Duodenal mucosa (tissue), 2 donors: Measurements from ENCODE around the gene IGDCC3.

ENCODE experiments used
- H3K27ac ChIP-seq: one replicate; pipeline ENCODE4 v1.7.0; 2013; ENCODE audit warnings: low read depth, low read length
- H3K27me3 ChIP-seq, 2 donors: one replicate each; pipeline ENCODE4 v1.7.0; 2013; ENCODE audit warnings: low read length in 2 of 2, control low read depth in 1 of 2; ENCODE audit not compliant: insufficient read depth in 2 of 2, control insufficient read depth in 1 of 2
- H3K36me3 ChIP-seq, 2 donors: one replicate each; pipeline ENCODE4 v1.7.0; 2013; ENCODE audit warnings: low read length in 2 of 2, control low read depth in 1 of 2; ENCODE audit not compliant: insufficient read depth in 2 of 2, control insufficient read depth in 1 of 2
- H3K4me1 ChIP-seq, 2 donors: one replicate each; pipeline ENCODE4 v1.7.0; 2013; ENCODE audit warnings: low read length in 2 of 2, control low read depth in 1 of 2; ENCODE audit not compliant: insufficient read depth in 2 of 2, control insufficient read depth in 1 of 2
- H3K4me3 ChIP-seq, 2 donors: one replicate each; pipeline ENCODE4 v1.7.0; 2013; ENCODE audit warnings: low read length in 2 of 2, low read depth in 1 of 2
- H3K9ac ChIP-seq, 2 donors: one replicate each; pipeline ENCODE4 v1.7.0; 2013; ENCODE audit warnings: low read length in 2 of 2, low read depth in 1 of 2
- H3K9me3 ChIP-seq, 2 donors: one replicate each; pipeline ENCODE4 v1.7.0; 2013; ENCODE audit warnings: low read length in 2 of 2, control low read depth in 1 of 2; ENCODE audit not compliant: control insufficient read depth in 1 of 2

IGDCC3 gene

DNA sequence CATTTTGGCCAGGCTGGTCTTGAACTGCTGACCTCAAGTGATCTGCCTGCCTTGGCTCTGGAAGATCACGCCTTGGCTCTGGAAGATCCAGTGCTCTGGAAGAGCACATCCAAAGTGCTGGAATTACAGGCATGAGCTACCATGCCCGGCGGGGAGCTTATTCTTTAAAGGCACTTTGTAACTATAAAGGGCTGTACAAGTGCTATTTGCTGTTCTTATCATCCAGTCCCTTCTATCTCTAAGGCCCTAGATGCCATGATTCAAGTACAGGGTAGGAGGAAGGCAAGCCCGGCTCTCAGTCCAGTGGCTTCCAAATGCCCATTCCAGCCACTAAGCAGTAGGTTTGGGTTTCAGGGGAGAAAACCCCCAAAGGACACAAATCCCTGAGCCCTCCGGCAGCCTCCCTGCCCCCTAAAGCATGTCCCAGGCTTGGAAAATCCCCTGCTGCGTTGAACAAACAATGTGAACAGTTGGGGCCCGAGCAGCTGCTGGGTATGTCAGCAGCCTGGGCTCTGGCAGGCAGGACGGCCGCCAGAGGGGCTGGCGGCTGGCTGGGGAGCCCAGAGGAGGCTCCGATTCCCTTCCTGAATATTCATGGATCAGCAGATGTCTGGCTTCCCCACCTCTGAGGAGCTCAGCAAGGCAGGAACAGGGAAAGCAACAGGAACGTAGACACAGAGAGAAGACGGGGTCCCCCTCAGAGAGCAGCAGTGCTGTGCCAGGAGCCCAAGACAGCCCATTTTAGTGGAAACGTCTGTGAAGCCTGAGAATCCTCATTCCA is 37.2 kb upstream of the IGDCC3 start:
- Histone ChIP-seq H3K27ac (no peak overlapping the region), H3K9ac (no peak overlapping the region), H3K9me3 (no peaks in the 10 kb centered on the region), H3K36me3 (no peaks in the 10 kb centered on the region), H3K4me1 (no peaks in the 10 kb centered on the region), H3K27me3 (peaks cover 10 to 11% of the 10 kb centered on the region in 2 donors), H3K4me3 (no peak overlapping the region)

DNA sequence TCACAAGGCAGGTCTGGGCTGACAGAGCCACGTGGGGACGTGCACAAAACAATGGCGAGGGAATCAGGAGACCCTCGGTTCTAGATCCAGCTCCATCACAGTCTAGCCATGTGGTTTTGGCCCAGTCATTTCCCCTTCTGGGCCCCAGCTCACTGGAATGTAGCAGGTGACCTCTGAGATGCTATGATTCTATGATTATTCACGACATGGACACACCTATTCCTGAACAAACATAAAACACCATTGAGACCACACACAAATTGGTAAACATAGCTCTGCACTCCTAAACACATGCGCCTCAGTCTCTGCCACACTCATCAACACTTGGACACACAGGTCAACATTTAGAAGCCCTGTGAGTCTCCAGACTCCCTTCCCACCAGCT is 36.0 kb upstream of the IGDCC3 start:
- H3K9ac ChIP-seq: no peak overlapping the region
- H3K36me3 ChIP-seq: no peaks in the 10 kb centered on the region
- H3K4me1 ChIP-seq: no peaks in the 10 kb centered on the region
- H3K27ac ChIP-seq: no peak overlapping the region
- H3K9me3 ChIP-seq: no peaks in the 10 kb centered on the region
- H3K27me3 ChIP-seq: peaks cover 8 to 10% of the 10 kb centered on the region in 2 donors
- H3K4me3 ChIP-seq: no peak overlapping the region

DNA sequence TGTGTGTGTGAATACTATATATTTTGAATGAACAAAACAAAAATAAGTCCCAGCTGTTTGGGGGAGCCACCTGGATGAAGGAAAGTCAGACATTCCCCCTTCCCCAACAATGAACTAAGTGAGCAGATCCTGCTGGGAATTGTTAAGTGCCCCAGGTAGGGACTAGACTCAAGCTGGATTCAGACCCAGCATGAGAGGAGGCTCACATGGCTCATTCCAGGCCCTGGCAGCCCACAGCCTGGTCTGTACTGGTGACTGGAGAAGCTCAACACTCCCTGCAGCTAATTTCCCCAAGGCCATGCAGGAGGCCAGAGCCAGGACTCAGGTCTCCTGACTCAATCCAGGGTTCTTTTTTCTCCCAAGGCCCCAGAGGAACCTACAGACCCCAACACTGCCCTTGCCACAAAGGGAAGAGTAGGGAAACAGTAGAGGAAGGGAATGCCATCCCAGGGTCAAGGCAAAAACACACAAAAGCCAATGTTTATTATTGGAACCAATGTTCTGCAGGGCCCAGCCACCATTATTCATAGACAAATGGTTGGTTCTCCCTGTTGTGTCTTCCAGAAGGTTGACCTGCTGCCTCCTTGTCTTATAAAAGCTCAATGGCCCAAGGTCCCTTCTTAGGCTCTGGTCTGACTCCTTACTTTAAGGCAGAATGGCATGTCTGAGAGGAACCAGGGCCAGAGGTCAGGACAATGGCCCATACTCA is 35.4 kb upstream of the IGDCC3 start:
- H3K27ac ChIP-seq: no peak overlapping the region

DNA sequence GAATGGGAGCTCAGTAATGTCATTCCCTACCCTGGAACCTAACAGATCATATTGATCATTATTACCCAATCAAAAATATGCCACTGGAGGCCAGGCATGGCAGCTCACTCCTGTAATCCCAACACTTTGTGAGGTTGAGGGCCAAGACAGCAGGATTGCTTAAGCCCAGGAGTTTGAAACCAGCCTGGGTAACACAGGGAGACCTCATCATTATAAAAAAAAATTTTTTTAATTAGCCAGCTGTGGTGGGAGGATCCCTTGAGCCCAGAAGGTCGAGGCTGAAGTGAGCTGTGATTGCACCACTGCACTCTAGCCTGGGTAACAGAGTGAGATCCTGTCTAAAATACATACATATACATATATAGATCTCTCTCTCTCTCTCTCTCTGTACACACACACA is 34.8 kb upstream of the IGDCC3 start:
- peaks cover 0 to 4% of the 10 kb centered on the region in 2 donors for H3K27me3 ChIP-seq
- H3K27ac ChIP-seq: no peak overlapping the region
- no peaks in the 10 kb centered on the region for H3K9me3 ChIP-seq
- H3K4me1 ChIP-seq: no peaks in the 10 kb centered on the region
- H3K4me3 ChIP-seq: no peak overlapping the region
- no peaks in the 10 kb centered on the region for H3K36me3 ChIP-seq
- no peak overlapping the region for H3K9ac ChIP-seq

More for the DNA sequence above, 35.4 kb upstream of the IGDCC3 start:
- Histone ChIP-seq H3K9me3 (no peaks in the 10 kb centered on the region), H3K9ac (no peak overlapping the region), H3K4me3 (no peak overlapping the region), H3K4me1 (no peaks in the 10 kb centered on the region), H3K27me3 (peaks cover 4 to 5% of the 10 kb centered on the region in 2 donors), H3K36me3 (no peaks in the 10 kb centered on the region)

DNA sequence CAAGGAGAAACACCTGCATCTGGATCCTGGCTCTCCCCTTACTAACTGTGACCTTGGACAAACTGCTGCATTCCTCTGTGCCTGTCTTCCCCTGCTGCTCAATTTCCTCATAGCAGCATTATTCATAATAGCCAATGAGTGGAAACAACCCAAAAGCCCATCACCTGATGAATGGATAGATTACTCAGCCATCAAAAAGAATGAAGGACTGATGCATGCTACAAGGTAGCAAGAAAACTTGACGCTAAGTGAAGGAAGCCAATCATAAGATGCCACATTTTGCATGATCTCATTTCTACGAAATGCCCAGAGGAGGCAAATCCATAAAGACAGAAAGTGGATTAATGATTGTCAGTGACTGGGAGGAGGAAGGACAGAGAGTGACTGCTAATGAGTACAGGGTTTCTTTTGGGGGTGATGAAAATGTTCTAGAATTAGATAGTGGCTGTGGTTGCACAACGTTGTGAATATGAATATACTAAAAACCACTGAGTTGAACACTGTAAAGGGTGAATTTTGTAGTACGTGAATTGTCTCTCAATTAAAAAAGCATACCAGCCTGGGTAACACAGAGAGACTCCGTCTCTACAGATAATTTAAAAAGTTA is 33.8 kb upstream of the IGDCC3 start:
- Histone ChIP-seq H3K4me3 (no peak overlapping the region), H3K27ac (no peak overlapping the region), H3K36me3 (no peaks in the 10 kb centered on the region), H3K9ac (no peak overlapping the region), H3K9me3 (no peaks in the 10 kb centered on the region), H3K27me3 (peaks cover 0 to 4% of the 10 kb centered on the region in 2 donors), H3K4me1 (no peaks in the 10 kb centered on the region)

DNA sequence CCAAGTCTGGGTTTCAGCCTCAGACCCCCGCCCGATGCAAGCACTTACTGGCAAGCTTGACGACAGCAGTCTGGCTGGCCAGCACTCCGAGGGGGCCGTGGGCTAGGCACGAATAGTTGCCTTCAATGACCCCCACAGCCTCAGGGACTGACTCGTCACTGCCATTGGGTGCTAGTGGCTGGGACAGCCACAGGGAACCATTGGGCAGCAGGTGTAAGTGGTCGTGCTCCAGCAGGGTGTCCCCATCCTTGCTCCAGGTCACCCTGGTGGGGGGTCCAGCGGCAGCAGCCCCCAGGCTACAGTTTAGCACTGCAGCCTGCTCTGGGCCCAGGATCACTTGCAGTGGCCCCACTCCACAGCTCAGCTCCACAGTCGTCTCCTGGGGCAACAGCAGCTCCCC is 33.2 kb upstream of the IGDCC3 start:
- no peak overlapping the region for H3K4me3 ChIP-seq
- H3K4me1 ChIP-seq: no peaks in the 10 kb centered on the region
- no peaks in the 10 kb centered on the region for H3K36me3 ChIP-seq
- H3K9me3 ChIP-seq: no peaks in the 10 kb centered on the region
- H3K27me3 ChIP-seq: peaks cover 0 to 4% of the 10 kb centered on the region in 2 donors
- H3K9ac ChIP-seq: no peak overlapping the region
- H3K27ac ChIP-seq: no peak overlapping the region

GRCh38 chr15:65410036-65410435 is 32.2 kb upstream of the IGDCC3 start:
- Histone ChIP-seq H3K27ac (no peak overlapping the region), H3K9ac (no peak overlapping the region), H3K9me3 (no peaks in the 10 kb centered on the region), H3K4me3 (no peak overlapping the region), H3K36me3 (no peaks in the 10 kb centered on the region), H3K4me1 (no peaks in the 10 kb centered on the region), H3K27me3 (peaks cover 0 to 4% of the 10 kb centered on the region in 2 donors)

GRCh38 chr15:65409036-65409631 is 31.3 kb upstream of the IGDCC3 start:
- Histone ChIP-seq H3K27me3 (peaks cover 0 to 7% of the 10 kb centered on the region in 2 donors), H3K9me3 (no peaks in the 10 kb centered on the region), H3K9ac (no peak overlapping the region), H3K4me1 (no peaks in the 10 kb centered on the region), H3K4me3 (no peak overlapping the region), H3K36me3 (no peaks in the 10 kb centered on the region), H3K27ac (no peak overlapping the region)

DNA sequence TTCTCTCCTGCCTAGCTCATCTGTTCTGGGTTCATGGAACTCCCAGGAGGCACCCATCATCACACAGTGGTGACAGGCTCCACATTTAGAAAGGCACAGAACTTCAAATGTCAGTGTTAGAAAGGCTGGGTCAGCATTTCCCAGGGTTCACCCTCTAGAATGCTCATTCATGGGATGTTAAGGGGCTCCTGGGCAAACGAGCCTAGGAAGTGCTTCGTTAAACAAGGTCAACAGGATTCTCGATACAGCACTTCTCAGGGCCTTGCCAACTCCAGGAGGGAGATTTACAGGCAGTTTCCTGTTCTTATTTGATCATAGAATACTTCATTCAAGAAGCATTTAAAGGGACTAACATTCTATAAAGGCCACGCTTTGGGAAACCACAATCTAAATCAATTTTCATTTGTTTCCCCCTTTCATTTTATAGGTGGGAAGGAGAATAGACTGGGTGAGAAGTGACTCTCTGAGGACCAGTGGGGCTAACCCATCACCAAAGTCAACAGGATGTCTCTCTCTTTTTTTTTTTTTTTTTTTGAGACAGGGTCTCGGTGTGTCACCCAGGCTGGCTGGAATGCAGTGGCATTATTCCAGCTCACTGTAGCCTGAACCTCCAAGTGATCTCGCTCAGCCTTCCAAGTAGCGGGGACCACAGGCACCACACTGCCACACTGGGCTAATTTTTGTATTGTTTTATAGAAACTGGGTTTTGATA is 30.7 kb upstream of the IGDCC3 start:
- Histone ChIP-seq H3K27ac (no peak overlapping the region), H3K9me3 (no peaks in the 10 kb centered on the region), H3K4me1 (no peaks in the 10 kb centered on the region), H3K9ac (no peak overlapping the region), H3K4me3 (no peak overlapping the region), H3K36me3 (no peaks in the 10 kb centered on the region), H3K27me3 (peaks cover 0 to 9% of the 10 kb centered on the region in 2 donors)
